ENCODE measurements around the gene RPL22L1.
"Not testable (repeated sequence)": the region's sequence is repeated elsewhere in the genome, so short reads cannot be mapped to it uniquely, and the experiment has no call there.

The RPL22L1 gene

GRCh38 chr3:170869645-170870593, at the start of gene RPL22L1:
Gene RPL22L1, minus strand, starts transcription at chr3:170870195. Its CDS starts 28 bp downstream, at chr3:170870167.
- DNase-seq = peak; percentile 97

DNA sequence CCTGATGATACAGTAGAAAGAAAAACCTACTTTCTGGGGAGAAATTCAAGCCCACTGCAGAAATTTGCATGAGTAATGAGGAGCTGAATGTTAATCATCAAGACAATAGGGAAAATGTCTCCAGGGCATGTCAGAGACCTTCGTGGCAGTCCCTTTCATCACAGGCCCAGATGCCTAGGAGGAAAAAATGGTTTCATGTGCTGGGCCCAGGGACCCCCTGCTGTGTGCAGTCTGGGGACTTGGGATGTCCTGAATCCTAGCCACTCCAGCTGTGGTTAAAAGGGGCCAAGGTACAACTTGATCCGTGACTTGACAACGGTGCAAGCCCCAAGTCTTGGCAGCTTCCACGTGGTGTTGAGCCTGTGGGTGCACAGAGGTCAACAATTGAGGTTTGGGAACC, 48.7 kb upstream of the RPL22L1 start:
- no peak for DNase-seq

GRCh38 chr3:170914690-170915089, 44.7 kb upstream of the RPL22L1 start:
- DNase-seq = no peak

DNA sequence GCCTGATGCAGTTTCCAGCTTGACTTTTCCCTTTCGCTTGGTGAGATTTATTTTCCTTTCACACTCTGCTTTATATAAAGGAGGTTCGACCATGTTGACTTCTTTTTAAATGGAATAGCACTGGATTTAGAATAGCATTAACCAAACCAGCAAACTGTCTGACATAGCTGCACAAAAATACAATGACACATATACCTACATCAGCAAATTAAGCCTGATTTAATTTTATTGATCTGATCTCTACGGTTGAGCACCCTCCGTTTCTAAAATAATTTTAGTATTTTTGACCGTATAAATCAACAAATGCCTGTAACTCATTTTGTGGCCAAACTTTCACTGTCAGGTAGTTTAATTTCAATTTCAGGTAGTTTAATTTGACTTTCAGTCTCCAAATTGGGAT, 44.2 kb upstream of the RPL22L1 start:
- no peak for DNase-seq

- no peak for DNase-seq
Measured at GRCh38 chr3:170911051-170911450, 41.1 kb upstream of the RPL22L1 start.

- no peak for DNase-seq
Measured at GRCh38 chr3:170910542-170910941, 40.5 kb upstream of the RPL22L1 start.

DNA sequence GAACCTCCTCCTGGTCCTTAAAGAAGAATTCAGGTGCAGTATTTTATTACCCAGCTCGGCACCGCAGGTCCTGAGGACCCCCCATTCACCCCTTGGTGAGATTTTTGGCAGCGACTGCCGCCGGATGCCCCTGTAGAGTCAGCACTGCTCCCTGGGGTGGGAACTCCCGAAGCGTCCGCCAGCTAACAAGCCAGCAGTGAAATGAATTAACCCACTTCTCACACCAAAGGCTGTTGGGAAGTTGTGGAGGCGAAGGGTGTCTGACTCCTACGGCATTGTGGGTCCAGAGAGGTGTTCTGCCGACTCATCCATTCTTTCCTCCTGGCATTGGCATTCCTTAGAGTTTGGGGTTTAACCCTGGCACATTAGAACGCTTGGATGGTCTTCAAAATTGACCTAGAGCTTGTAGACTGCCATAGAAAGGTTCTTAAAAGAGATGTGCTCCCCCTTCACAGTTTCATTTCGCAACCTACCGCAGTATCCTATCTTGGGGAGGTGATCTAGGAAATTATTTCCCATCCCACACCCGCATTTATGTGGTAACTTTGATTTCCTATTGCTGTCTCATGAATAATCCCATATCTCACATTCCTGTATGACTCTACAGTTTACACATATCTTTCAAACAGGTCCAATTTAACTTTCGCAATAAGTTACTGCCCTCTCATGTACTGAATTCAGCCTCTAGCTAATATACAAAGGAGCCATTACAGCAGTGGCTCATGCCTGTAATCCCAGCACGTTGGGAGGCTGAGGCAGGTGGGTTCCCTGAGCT, 39.3 kb upstream of the RPL22L1 start:
- no peak for DNase-seq

DNA sequence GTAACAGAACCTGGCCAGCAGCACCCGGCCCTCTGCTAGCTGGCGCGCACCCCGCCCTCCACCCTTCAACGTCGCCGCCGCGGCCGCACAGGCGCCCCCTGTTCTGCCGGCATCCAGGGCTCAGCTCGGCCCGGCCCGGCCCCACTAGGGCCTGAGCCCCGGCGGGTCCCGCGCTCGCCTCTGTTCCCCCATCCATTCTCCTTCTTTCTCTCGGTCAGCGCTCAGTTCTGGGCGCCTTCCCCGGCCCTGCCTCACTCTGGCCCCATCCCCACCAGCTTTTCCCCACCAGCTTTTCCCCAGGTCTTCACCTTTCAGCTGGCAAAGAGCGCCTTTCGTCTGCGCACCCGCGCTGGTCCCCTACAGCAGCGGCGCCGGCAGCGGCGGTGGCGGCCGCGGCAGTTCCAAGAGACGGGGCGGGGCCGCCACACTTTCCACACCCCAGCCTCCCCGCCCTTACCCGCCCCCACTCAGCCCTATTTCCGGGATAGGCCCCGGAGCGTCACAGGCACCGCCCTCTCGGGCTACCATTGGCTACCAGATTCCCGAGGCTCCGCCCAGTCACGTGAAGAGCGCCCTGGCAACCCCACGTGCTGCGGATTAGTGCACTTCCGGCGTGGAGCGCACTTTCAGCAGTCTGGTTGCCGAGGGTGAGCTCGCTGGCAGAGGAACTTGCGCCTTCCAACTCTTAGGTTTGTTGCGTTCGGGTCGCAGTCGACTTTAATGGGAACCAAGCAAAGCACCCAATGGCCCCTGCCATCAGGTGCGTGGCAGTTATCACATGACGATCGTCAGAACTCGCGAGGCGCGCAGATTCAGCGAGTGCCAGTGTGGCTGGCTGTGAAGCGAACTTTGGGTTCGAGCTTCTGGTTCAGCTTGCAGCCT, 38.5 kb upstream of the RPL22L1 start, which contains the start of gene EIF5A2:
Gene EIF5A2 (minus strand): TSS at position 403 of the 882 bp plus-strand sequence. CDS start 831 bp downstream, outside the sequence.
- peak; percentile 93 for DNase-seq

DNA sequence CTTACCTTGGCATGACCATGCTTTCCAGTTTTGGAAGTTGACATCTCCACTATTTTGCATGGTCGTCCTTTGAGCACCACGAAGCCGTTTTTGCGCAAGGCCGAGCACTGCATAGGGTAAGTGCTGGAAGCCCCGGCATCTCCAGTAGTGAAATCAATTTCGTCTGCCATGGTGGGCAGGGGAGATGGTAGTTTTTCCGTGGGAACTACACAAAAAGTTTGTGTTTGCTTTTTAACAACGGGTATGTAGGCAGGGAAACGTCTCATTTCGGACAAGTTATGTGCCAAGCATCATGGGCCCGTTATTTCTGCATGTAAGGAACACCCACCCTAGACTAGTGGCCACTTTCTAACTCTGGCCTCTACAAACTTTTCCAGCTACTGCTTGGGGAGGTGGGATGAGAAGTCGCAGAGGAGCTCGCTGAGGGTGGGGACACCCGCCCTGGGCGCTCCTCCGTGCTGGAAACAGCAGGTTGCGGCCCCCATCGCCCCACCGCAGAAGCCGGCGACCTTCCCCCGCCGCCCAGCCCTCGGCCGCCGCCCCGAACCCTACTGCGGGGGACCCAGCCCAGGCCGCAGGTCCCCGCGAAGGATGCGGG, 37.7 kb upstream of the RPL22L1 start:
- DNase-seq = no peak

- DNase-seq = no peak
Measured at GRCh38 chr3:170905862-170906261, 35.9 kb upstream of the RPL22L1 start.

DNA sequence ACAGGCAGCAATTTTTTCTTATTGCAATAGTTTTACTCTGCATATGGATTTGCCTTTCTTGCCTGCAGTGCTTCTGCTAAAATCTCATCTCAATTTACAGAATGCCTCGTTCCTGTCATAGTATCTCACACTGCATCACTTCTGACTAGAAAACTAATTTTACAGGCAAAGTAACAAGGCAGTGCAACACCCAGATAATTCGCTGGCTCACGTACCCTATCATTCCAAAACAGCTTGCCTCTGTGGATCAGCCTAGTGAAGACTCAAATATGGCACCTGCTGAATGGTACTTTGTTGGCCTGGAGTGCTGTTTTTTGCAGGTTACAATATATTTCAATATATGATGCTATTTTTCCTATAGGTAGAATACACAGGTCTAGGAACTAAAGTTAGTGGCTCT, 33.1 kb upstream of the RPL22L1 start:
- no peak for DNase-seq

DNA sequence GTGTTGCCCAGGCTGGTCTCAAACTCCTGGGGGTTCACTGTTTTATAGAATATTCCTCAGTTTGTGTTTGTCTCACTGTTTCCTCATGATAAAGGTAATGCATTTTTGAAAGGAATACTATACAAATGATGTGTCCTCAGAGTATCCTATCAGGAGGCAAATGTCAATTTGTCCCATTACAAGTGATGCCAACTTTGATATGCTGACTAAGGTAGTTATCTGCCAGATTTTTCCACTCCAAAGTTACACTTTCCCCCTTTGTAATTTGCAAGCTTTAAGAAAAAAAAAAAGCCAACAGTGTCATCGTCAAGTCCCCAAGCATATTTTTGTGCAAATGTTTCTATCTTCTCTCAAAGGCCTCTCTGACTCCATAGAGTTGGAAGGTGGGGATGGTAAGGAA, 29.5 kb upstream of the RPL22L1 start:
- no peak for DNase-seq

GRCh38 chr3:170897978-170898377, 28.0 kb upstream of the RPL22L1 start:
- DNase-seq = no peak

- DNase-seq = not testable (repeated sequence)
Measured at GRCh38 chr3:170897199-170897598, 27.2 kb upstream of the RPL22L1 start.

DNA sequence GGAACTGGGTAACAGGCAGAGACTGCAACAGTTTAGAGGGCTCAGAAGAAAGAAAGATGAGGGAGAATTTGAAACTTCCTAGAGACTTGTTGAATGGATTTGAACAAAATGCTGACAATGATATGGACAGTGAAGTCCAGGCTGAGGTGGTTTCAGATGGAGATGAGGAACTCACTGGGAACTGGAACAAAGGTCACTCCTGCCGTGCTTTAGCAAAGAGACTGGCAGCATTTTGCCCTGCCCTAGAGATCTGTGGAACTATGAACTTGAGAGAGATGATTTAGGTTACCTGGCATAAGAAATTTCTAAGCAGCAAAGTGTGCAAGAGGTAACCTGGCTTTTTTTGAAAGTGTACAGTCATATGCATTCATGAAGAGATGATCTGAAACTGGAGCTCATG, 26.8 kb upstream of the RPL22L1 start:
- DNase-seq = no peak

- not testable (repeated sequence) for DNase-seq
Measured at GRCh38 chr3:170896333-170896732, 26.3 kb upstream of the RPL22L1 start.

- DNase-seq = no peak
Measured at GRCh38 chr3:170893895-170894294, 23.9 kb upstream of the RPL22L1 start.

GRCh38 chr3:170889630-170890029, 19.6 kb upstream of the RPL22L1 start:
- no peak for DNase-seq

- DNase-seq = no peak
Measured at GRCh38 chr3:170889132-170889531, 19.1 kb upstream of the RPL22L1 start.

- DNase-seq = not testable (repeated sequence)
Measured at GRCh38 chr3:170884109-170884930, 14.3 kb upstream of the RPL22L1 start.

DNA sequence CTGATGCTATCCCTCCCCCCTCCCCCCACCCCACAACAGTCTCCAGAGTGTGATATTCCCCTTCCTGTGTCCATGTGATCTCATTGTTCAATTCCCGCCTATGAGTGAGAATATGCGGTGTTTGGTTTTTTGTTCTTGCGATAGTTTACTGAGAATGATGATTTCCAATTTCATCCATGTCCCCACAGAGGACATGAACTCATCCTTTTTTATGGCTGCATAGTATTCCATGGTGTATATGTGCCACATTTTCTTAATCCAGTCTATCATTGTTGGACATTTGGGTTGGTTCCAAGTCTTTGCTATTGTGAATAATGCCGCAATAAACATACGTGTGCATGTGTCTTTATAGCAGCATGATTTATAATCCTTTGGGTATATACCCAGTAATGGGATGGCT, 8.7 kb upstream of the RPL22L1 start:
- DNase-seq = not testable (repeated sequence)
